ENCODE measurements around the gene OBI1.

- TF ChIP-seq POLR2A (IDR thresholded peaks at IDR 0.05; ENCODE audit: low read depth, low read length) (no peak), POLR2AphosphoS5 (IDR thresholded peaks at IDR 0.05; ENCODE audit: low read depth, low read length) (no peak), TAF1 (IDR thresholded peaks at IDR 0.05; ENCODE audit: low read depth, low read length) (no peak), PAX5 (IDR thresholded peaks at IDR 0.05; ENCODE audit: insufficient read depth, low read length, severe bottlenecking) (no peak)
Measured at GRCh38 chr13:78593129-78593528, 65.8 kb downstream of the OBI1 start.
